Testis (tissue), 3 donors: Measurements from ENCODE around the gene EHMT1. TPM values are rescaled to one million over a fixed set of nuclear protein-coding genes. Genes with fewer than 3 reads are reported as not detected.

Experiments used
- DNase-seq: peaks from one replicate; pipeline ENCODE4 v3.0.0-alpha.2; 2019
- H3K27ac ChIP-seq, 2 donors: fragments of 200-600 bp; sonication (generic); one replicate each; pipeline ENCODE4 v1.5.1; 2019
- H3K27me3 ChIP-seq: fragments of 200-600 bp; sonication (generic); one replicate; pipeline ENCODE4 v1.5.1; 2019
- H3K36me3 ChIP-seq: fragments of 200-600 bp; sonication (generic); one replicate; pipeline ENCODE4 v1.5.1; 2017; ENCODE audit warnings: low read depth; ENCODE audit errors: missing control alignments
- H3K4me1 ChIP-seq: fragments of 200-600 bp; sonication (generic); one replicate; pipeline ENCODE4 v1.5.1; 2019
- H3K4me3 ChIP-seq, 2 donors: fragments of 200-600 bp; sonication (generic); one replicate each; pipeline ENCODE4 v1.5.1; 2017 to 2019
- H3K9me3 ChIP-seq: fragments of 200-600 bp; sonication (generic); one replicate; pipeline ENCODE4 v1.5.1; 2017
- POLR2A ChIP-seq: fragments of 450-650 bp; IDR thresholded peaks from one replicate; pipeline ENCODE4 v1.6.1; 2017; ENCODE audit warnings: antibody characterized with exemption, mild to moderate bottlenecking, moderate library complexity
- WGBS, 2 donors: methylation state at CpG; one replicate each; pipeline ENCODE4 v1.1.5; 2018; 5-methylcytosine and 5-hydroxymethylcytosine counted together
- intact Hi-C: fragments of 100-400 bp; cut with DNase I; formaldehyde crosslinking; loops from one replicate; pipeline ENCODE4 v1.15.1; 2023; ENCODE audit warnings: low total_unique reads
- polyA plus RNA-seq: library from polyadenylated mRNA; stranded (reverse); fragments of 350-450 nt; fragmentation: Illumina TruSeq; extraction: RNeasy Lipid Tissue Mini Kit (QIAGEN cat#74804); gene quantifications from one replicate; pipeline ENCODE4 v1.2.3, GENCODE V29; 2014; ENCODE audit warnings: low read depth, low replicate concordance; ENCODE audit not compliant: insufficient read depth
- total RNA-seq, 2 donors: library from RNA; depleted of rRNA; stranded (reverse); fragments of >200 nt; gene quantifications; one replicate each; pipeline ENCODE4 v1.2.3, GENCODE V29; 2016
- TF ChIP-seq, protein P1 (sequence below), 3 experiments: fragments of 450-650 bp in 2 of 3; fragments of 200-600 bp in 1 of 3; sonication (generic) in 1 of 3; IDR thresholded peaks; one replicate each; pipeline ENCODE4 v1.5.1; 2016 to 2019; ENCODE audit warnings: antibody characterized with exemption in 3 of 3, mild to moderate bottlenecking in 2 of 3, moderate library complexity in 1 of 3

Gene EHMT1
- total and polyA plus RNA-seq, 3 donors from 2014 or later = 116 to 207 (median 193) TPM

DNA sequence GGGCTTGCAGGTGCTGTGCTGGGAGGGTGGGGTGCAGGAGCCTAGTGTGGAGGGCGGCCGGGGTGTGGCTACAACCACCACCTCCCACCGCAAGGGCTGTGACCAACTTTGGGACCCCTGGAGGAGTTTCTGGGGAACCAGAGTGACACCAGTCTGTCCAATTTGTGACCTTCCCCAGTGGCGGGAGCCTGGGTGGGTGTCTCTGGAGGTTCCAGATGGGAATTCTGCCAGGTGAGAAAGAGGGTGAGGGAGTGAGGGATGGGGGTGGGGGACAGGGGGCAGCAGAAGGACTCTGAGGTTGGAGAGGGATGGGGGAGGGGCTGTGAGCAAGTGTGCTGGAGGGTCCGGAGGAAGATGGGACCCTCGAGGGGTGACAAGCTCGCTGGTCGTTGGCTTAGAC lies 254.6 kb downstream of the EHMT1 start:
- intact Hi-C loops = no loop called here
- TF ChIP-seq, protein P1, sequence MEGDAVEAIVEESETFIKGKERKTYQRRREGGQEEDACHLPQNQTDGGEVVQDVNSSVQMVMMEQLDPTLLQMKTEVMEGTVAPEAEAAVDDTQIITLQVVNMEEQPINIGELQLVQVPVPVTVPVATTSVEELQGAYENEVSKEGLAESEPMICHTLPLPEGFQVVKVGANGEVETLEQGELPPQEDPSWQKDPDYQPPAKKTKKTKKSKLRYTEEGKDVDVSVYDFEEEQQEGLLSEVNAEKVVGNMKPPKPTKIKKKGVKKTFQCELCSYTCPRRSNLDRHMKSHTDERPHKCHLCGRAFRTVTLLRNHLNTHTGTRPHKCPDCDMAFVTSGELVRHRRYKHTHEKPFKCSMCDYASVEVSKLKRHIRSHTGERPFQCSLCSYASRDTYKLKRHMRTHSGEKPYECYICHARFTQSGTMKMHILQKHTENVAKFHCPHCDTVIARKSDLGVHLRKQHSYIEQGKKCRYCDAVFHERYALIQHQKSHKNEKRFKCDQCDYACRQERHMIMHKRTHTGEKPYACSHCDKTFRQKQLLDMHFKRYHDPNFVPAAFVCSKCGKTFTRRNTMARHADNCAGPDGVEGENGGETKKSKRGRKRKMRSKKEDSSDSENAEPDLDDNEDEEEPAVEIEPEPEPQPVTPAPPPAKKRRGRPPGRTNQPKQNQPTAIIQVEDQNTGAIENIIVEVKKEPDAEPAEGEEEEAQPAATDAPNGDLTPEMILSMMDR (IDR thresholded peaks at IDR 0.05) = no peak
- no peak for TF ChIP-seq POLR2A

DNA sequence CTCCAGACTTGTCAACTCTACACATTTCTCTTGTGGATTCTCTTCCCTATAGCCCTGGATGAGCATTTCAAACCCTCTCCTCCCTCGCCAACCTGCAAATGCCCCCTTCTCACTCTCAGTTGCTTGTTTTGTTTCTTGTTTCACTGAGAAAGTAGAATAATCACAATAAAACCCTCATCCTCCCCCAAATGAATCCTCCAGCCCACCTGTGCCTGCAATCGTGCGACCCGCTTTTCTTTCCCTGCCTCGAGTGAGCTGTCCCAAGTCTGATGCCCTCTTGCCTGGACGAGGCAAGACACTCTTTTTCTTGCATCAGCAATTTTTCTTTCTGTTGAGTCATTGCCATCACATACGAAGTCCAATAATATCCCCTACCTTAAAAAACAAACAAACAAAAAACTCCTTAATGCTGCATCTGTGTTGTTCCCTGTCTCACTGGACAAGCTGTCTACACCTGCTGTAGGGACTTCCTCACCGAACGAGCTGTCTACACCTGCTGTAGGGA lies 255.1 kb downstream of the EHMT1 start:
- WGBS, 2 donors = 82 to 88% methylated on average over 9 of the region's 9 CpGs
- no peaks in the 10 kb centered on the region for H3K9me3 ChIP-seq
- no peak for DNase-seq
- no peaks in the 10 kb centered on the region for H3K27me3 ChIP-seq
- no peak for TF ChIP-seq POLR2A
- TF ChIP-seq, protein P1 (IDR thresholded peaks at IDR 0.05) = no peak
- no peaks in the 10 kb centered on the region for H3K36me3 ChIP-seq
- intact Hi-C loops = no loop called here
- H3K27ac ChIP-seq = no peak overlapping the region
- no peaks in the 10 kb centered on the region for H3K4me1 ChIP-seq
- no peak overlapping the region for H3K4me3 ChIP-seq

More for the DNA sequence above, 254.6 kb downstream of the EHMT1 start:
- Histone ChIP-seq H3K4me3 (no peak overlapping the region), H3K9me3 (no peaks in the 10 kb centered on the region), H3K4me1 (no peaks in the 10 kb centered on the region), H3K36me3 (no peaks in the 10 kb centered on the region), H3K27me3 (no peaks in the 10 kb centered on the region), H3K27ac (no peak overlapping the region)
- 80 to 82% methylated on average over 7 to 8 of the region's 8 CpGs for WGBS, 2 donors
- no peak for DNase-seq

DNA sequence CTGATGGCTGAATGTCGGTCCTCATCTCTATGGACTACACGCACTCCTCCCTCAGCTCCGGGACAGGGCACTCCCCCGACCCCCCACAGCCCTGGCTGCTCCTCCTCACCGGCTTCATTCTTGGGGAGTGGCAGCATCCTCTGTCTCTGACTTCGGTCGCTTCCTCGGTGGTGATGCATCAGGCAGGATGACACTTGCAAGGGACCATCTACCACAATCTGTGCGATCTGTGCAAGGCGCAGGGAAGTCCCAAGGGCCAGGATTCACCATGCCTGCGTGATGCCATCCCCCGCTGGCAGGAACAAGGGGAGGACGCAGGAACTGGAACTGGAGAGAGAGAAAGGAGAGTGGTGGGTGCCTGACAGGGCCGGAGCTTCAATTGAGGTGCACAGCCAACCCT lies 256.5 kb downstream of the EHMT1 start:
- Histone ChIP-seq H3K27ac (no peak overlapping the region), H3K27me3 (no peaks in the 10 kb centered on the region), H3K9me3 (no peaks in the 10 kb centered on the region), H3K4me1 (no peaks in the 10 kb centered on the region), H3K36me3 (no peaks in the 10 kb centered on the region), H3K4me3 (no peak overlapping the region)
- DNase-seq = no peak
- intact Hi-C loops = no loop called here
- TF ChIP-seq, protein P1 (IDR thresholded peaks at IDR 0.05) = no peak
- no peak for TF ChIP-seq POLR2A
- WGBS, 2 donors = 72 to 84% methylated on average over 14 of the region's 14 CpGs

DNA sequence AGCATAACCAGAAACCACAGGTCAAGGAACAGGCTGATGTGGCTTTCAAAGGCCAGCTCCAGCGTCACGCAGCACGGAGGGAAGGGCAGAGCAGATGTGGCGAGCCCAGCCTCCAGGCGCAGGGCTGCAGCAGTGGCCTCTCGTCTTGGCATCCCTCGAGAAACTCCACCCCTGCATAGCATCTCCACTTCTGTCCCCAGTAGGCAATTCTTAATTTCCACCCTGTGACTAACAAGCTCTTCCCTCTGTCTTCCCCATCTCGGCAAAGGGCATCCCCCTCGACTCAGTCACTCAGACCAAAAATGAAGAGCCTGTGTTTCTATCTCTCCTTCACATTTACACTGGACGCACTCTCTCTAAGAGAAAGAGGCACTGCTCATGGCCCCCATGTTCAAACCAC lies 257.0 kb downstream of the EHMT1 start:
- H3K9me3 ChIP-seq = no peaks in the 10 kb centered on the region
- no peaks in the 10 kb centered on the region for H3K36me3 ChIP-seq
- 75 to 84% methylated on average over 6 to 10 of the region's 10 CpGs for WGBS, 2 donors
- no peak for DNase-seq
- no peak overlapping the region for H3K27ac ChIP-seq
- H3K4me3 ChIP-seq = no peak overlapping the region
- intact Hi-C loops = no loop called here
- TF ChIP-seq, protein P1 (IDR thresholded peaks at IDR 0.05) = no peak
- TF ChIP-seq POLR2A = no peak
- no peaks in the 10 kb centered on the region for H3K27me3 ChIP-seq
- H3K4me1 ChIP-seq = no peaks in the 10 kb centered on the region

DNA sequence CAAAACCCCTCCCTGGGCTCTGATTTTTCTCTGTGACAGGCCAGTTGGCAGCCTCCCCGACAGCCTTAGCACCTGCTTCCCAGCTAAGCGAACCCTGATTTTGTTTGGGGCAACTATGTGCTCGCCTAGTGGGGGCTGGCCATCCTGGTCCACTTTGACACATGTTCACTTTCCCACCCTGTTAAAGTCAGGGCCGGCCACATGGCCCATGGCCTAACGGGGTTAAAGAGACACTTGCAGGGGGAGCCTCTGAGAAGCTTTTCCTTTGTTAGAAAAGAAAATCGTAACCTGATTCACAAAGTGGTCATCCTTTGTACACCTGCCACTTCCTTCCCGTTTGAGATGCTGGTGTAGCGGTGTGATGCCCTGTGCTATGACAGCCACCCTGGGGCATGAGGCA lies 257.5 kb downstream of the EHMT1 start:
- Histone ChIP-seq H3K9me3 (no peaks in the 10 kb centered on the region), H3K36me3 (no peaks in the 10 kb centered on the region), H3K27me3 (no peaks in the 10 kb centered on the region), H3K27ac (no peak overlapping the region), H3K4me1 (no peaks in the 10 kb centered on the region), H3K4me3 (no peak overlapping the region)
- WGBS, 2 donors = 65 to 88% methylated on average over 8 of the region's 8 CpGs
- TF ChIP-seq, protein P1 (IDR thresholded peaks at IDR 0.05) = no peak
- TF ChIP-seq POLR2A = no peak
- intact Hi-C loops = no loop called here
- DNase-seq = no peak
